Activated gamma-delta T cell treated with anti-CD3 and anti-CD28 coated beads, Interleukin-2, amount 50 U/mL, for 16 hours (primary cell): ENCODE measurements around the gene SLC52A1.
A peak's percentile ranks its signal among the peaks of the same experiment; 100 is the strongest.
"Not testable (repeated sequence)": the region's sequence is repeated elsewhere in the genome, so short reads cannot be mapped to it uniquely, and the experiment has no call there.

Source experiments
- DNase-seq: peaks from one replicate; pipeline ENCODE4 v3.0.0-alpha.2; 2020; ENCODE audit warnings: low read depth

SLC52A1 gene

GRCh38 chr17:5035315-5035714 lies at the start of gene SLC52A1:
Gene SLC52A1, minus strand, starts transcription at chr17:5035426. Its CDS starts 820 bp downstream, at chr17:5034606.
- no peak for DNase-seq

- no peak for DNase-seq
Observed at GRCh38 chr17:5080591-5080990, 45.4 kb upstream of the SLC52A1 start.

- peak; percentile 57 for DNase-seq
Observed at GRCh38 chr17:5078106-5079028, 43.1 kb upstream of the SLC52A1 start, which contains the start of gene ZFP3. Gene ZFP3, plus strand, starts transcription at chr17:5078467. Its CDS starts 13,038 bp downstream, at chr17:5091505.

GRCh38 chr17:5077781-5078105 lies 42.5 kb upstream of the SLC52A1 start:
- DNase-seq = no peak

- DNase-seq = not testable (repeated sequence)
Observed at GRCh38 chr17:5077275-5077674, 42.0 kb upstream of the SLC52A1 start.

- not testable (repeated sequence) for DNase-seq
Observed at GRCh38 chr17:5075472-5075871, 40.2 kb upstream of the SLC52A1 start.

GRCh38 chr17:5069724-5070123 lies 34.5 kb upstream of the SLC52A1 start:
- DNase-seq = no peak

- no peak for DNase-seq
Observed at GRCh38 chr17:5068236-5068635, 33.0 kb upstream of the SLC52A1 start.

- DNase-seq = no peak
Observed at GRCh38 chr17:5065227-5065744, 30.1 kb upstream of the SLC52A1 start.

- DNase-seq = no peak
Observed at GRCh38 chr17:5055543-5055942, 20.3 kb upstream of the SLC52A1 start.

GRCh38 chr17:5050278-5050677 lies 15.1 kb upstream of the SLC52A1 start:
- no peak for DNase-seq

- peak; percentile 38 for DNase-seq
Observed at GRCh38 chr17:5049314-5049841, 14.2 kb upstream of the SLC52A1 start.

- DNase-seq = no peak
Observed at GRCh38 chr17:5047446-5047845, 12.2 kb upstream of the SLC52A1 start.

GRCh38 chr17:5045496-5045895 lies 10.3 kb upstream of the SLC52A1 start:
- DNase-seq = no peak

GRCh38 chr17:5044630-5045029 lies 9.4 kb upstream of the SLC52A1 start:
- DNase-seq = no peak

- DNase-seq = no peak
Observed at GRCh38 chr17:5043524-5043923, 8.3 kb upstream of the SLC52A1 start.

GRCh38 chr17:5042157-5043022 lies 7.2 kb upstream of the SLC52A1 start:
- DNase-seq = no peak

GRCh38 chr17:5034651-5035050 lies 575 bp downstream of the SLC52A1 start:
- no peak for DNase-seq

- no peak for DNase-seq
Observed at GRCh38 chr17:5034063-5034462, 1.2 kb downstream of the SLC52A1 start.

GRCh38 chr17:5033352-5034015 lies 1.7 kb downstream of the SLC52A1 start:
- DNase-seq = no peak

GRCh38 chr17:5032865-5033264 lies 2.4 kb downstream of the SLC52A1 start:
- no peak for DNase-seq
